ENCODE results near the gene SPAG4. TPM values are rescaled to one million over a fixed set of nuclear protein-coding genes. Genes with fewer than 3 reads are reported as not detected.

The SPAG4 gene
- polyA plus RNA-seq, 1 donor (not counting 4 experiments of a cell fraction or from before 2014, with no cell fraction given) = 0.93 TPM

GRCh38 chr20:35618263-35619131 is 2.9 kb downstream of the SPAG4 start:
- TF ChIP-seq CTCF (optimal IDR thresholded peaks at IDR 0.05 in 1 of 3, IDR thresholded peaks at IDR 0.05 in 1 of 3, conservative IDR thresholded peaks at IDR 0.05 in 1 of 3; ENCODE audit: extremely low read depth in 1 of 3, insufficient read depth in 2 of 3, low read length in 3 of 3) (no peak), EZH2 (IDR thresholded peaks at IDR 0.05; ENCODE audit: low read length) (no peak)
- H3K4me2 ChIP-seq (ENCODE audit: control insufficient read depth, extremely low read depth, insufficient read depth, low read depth, low read length) = peak overlapping the region; percentile 77
- peak overlapping the region; percentile 24 for H2AFZ ChIP-seq (ENCODE audit: control insufficient read depth, low read length)
- dilution Hi-C loops (cut with MboI; ENCODE audit: extremely low pct_ligation_motif_present, low sequenced_read_pairs) = no loop called here
- H3K4me1 ChIP-seq (ENCODE audit: control insufficient read depth, extremely low read depth, insufficient read depth, low read length) = peaks cover 22% of the 10 kb centered on the region
- H3K79me2 ChIP-seq (ENCODE audit: control insufficient read depth, insufficient read depth, low read length) = no peaks in the 10 kb centered on the region
- no peaks in the 10 kb centered on the region for H3K9me3 ChIP-seq (ENCODE audit: control insufficient read depth, low read depth, low read length)
- H3K27me3 ChIP-seq (ENCODE audit: control insufficient read depth, extremely low read depth, insufficient read depth, low read length) = no peaks in the 10 kb centered on the region
- no peak overlapping the region for H3K27ac ChIP-seq (ENCODE audit: control insufficient read depth, insufficient read depth, low read length)
- H3K9me1 ChIP-seq (ENCODE audit: control insufficient read depth, extremely low read depth, insufficient read depth, low read length) = no peaks in the 10 kb centered on the region
- peak overlapping the region; percentile 59 for H3K9ac ChIP-seq (ENCODE audit: control insufficient read depth, extremely low read depth, insufficient read depth, low read length)
- peaks cover 0 to 3% of the 10 kb centered on the region in 2 experiments for H3K36me3 ChIP-seq (ENCODE audit: control insufficient read depth in 2 of 2, extremely low read depth in 1 of 2, insufficient read depth in 2 of 2, low read length in 2 of 2)
- no peak for DNase-seq (ENCODE audit: low read depth, low spot score)
- no peaks in the 10 kb centered on the region for H4K20me1 ChIP-seq (ENCODE audit: control insufficient read depth, extremely low read depth, insufficient read depth, low read length)
- no peak for FAIRE-seq
- H3K4me3 ChIP-seq (ENCODE audit: control insufficient read depth in 2 of 3, extremely low read depth in 1 of 3, insufficient read depth in 2 of 3, low read depth in 1 of 3, low read length in 3 of 3) = peak overlapping the region; percentile 35 to 48 (median 42)

DNA sequence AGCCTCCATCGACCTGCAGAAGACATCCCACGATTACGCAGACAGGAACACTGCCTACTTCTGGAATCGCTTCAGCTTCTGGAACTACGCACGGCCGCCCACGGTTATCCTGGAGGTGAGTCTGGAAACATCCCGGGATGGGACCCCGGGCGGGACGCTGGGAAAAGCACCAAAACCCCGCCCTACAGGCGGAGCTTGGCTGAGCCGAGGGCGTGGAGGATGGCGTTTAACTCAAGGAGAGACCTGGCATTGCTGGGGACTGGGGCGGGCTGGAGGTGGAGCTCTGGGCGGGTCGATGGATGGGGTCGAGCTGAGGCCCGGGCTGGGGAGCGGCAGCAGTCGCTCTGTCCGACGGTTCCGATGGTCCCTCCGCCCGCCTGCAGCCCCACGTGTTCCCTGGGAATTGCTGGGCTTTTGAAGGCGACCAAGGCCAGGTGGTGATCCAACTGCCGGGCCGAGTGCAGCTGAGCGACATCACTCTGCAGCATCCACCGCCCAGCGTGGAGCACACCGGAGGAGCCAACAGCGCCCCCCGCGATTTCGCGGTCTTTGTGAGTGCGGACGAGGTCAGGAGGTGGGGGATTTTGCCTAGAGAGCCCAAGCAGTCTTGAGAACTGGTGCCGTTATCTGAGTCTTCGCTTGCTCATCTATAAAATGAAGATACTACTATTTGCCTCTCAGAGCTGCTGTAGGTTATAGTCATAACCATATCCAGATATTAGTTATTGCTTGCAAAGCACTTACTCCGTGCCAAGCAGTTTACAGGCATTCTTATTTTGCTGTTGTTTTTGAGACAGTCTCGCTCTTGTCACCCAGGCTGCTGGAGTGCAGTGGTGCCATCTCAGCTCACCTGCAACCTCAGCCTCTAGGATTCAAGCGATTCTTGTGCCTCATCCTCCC is 3.8 kb downstream of the SPAG4 start:
- Histone ChIP-seq H3K79me2 (ENCODE audit: control insufficient read depth, insufficient read depth, low read length) (no peaks in the 10 kb centered on the region), H3K9ac (ENCODE audit: control insufficient read depth, extremely low read depth, insufficient read depth, low read length) (peak overlapping the region; percentile 35), H3K4me2 (ENCODE audit: control insufficient read depth, extremely low read depth, insufficient read depth, low read depth, low read length) (peak overlapping the region; percentile 77), H3K9me1 (ENCODE audit: control insufficient read depth, extremely low read depth, insufficient read depth, low read length) (no peaks in the 10 kb centered on the region), H3K27ac (ENCODE audit: control insufficient read depth, insufficient read depth, low read length) (no peak overlapping the region), H4K20me1 (ENCODE audit: control insufficient read depth, extremely low read depth, insufficient read depth, low read length) (no peaks in the 10 kb centered on the region), H3K27me3 (ENCODE audit: control insufficient read depth, extremely low read depth, insufficient read depth, low read length) (no peaks in the 10 kb centered on the region), H2AFZ (ENCODE audit: control insufficient read depth, low read length) (peak overlapping the region; percentile 71), H3K36me3 (ENCODE audit: control insufficient read depth in 2 of 2, extremely low read depth in 1 of 2, insufficient read depth in 2 of 2, low read length in 2 of 2) (peaks cover 0 to 3% of the 10 kb centered on the region in 2 experiments), H3K4me1 (ENCODE audit: control insufficient read depth, extremely low read depth, insufficient read depth, low read length) (peaks cover 22% of the 10 kb centered on the region), H3K4me3 (ENCODE audit: control insufficient read depth in 2 of 3, extremely low read depth in 1 of 3, insufficient read depth in 2 of 3, low read depth in 1 of 3, low read length in 3 of 3) (peak overlapping the region; percentile 35 to 64 (median 48)), H3K9me3 (ENCODE audit: control insufficient read depth, low read depth, low read length) (no peaks in the 10 kb centered on the region)
- DNase-seq (ENCODE audit: low read depth, low spot score) = peak; percentile 55
- dilution Hi-C loops (cut with MboI; ENCODE audit: extremely low pct_ligation_motif_present, low sequenced_read_pairs) = no loop called here
- TF ChIP-seq CTCF (optimal IDR thresholded peaks at IDR 0.05 in 1 of 3, IDR thresholded peaks at IDR 0.05 in 1 of 3, conservative IDR thresholded peaks at IDR 0.05 in 1 of 3; ENCODE audit: extremely low read depth in 1 of 3, insufficient read depth in 2 of 3, low read length in 3 of 3) = peak; percentile 28 to 68 (median 35)
- TF ChIP-seq EZH2 (IDR thresholded peaks at IDR 0.05; ENCODE audit: low read length) = no peak
- peak; percentile 34 for FAIRE-seq
